Naive thymus-derived CD8-positive, alpha-beta T cell (primary cell): Measurements from ENCODE around the gene TSSK3. TPM values are rescaled to one million over a fixed set of nuclear protein-coding genes. Genes with fewer than 3 reads are reported as not detected.

Experiments
- ATAC-seq, 2 donors: fragments of 150-1000 bp; cut with Tn5 transposase in 1 of 2; sonication (Bioruptor Pico), chemical (Tn5 transposase) in 1 of 2; 1 replicate in 1 of 2; 2 replicates in 1 of 2; pipeline ENCODE4 v1.10.0; 2021; ENCODE audit warnings: mild to moderate bottlenecking in 2 of 2, moderate library complexity in 2 of 2
- POLR2A ChIA-PET: fragments of 350-600 bp; sonication (Branson Sonifier 250); formaldehyde crosslinking; loops from one replicate; lab custom pipeline; 2021; ENCODE audit warnings: antibody characterized with exemption; lab: Charles Lee
- DNase-seq, 10 donors: peaks; one replicate each; pipeline versions ENCODE4 v3.0.0 to v3.0.0-alpha.2; 2020 to 2022
- H3K27ac Mint-ChIP-seq, 10 donors: one replicate each; pipeline ENCODE4 v1.8.0; 2020 to 2022; ENCODE audit warnings: mild to moderate bottlenecking in 10 of 10, mixed read lengths in 10 of 10, moderate library complexity in 4 of 10, inconsistent platforms in 1 of 10
- H3K27me3 Mint-ChIP-seq, 5 donors: one replicate each; pipeline ENCODE4 v1.8.0; 2021 to 2022; ENCODE audit warnings: mixed read lengths in 5 of 5
- H3K36me3 Mint-ChIP-seq, 3 donors: one replicate each; pipeline ENCODE4 v1.8.0; 2020 to 2022; ENCODE audit warnings: mixed read lengths in 3 of 3, mild to moderate bottlenecking in 2 of 3, inconsistent platforms in 1 of 3
- H3K4me1 Mint-ChIP-seq, 4 donors: one replicate each; pipeline ENCODE4 v1.8.0; 2021 to 2022; ENCODE audit warnings: mixed read lengths in 4 of 4
- H3K4me3 Mint-ChIP-seq, 10 donors: one replicate each; pipeline ENCODE4 v1.8.0; 2020 to 2022; ENCODE audit warnings: mild to moderate bottlenecking in 10 of 10, mixed read lengths in 10 of 10, moderate library complexity in 6 of 10, inconsistent platforms in 1 of 10
- H3K9me3 Mint-ChIP-seq, 9 donors: one replicate each; pipeline ENCODE4 v1.8.0; 2020 to 2022; ENCODE audit warnings: mixed read lengths in 9 of 9, mild to moderate bottlenecking in 3 of 9, inconsistent platforms in 1 of 9, moderate library complexity in 1 of 9
- polyA plus RNA-seq, 3 donors: library from polyadenylated mRNA; unstranded; fragments of 300-500 nt; fragmentation: Illumina TruSeq; gene quantifications; one replicate each; pipeline ENCODE4 v1.2.3, GENCODE V29; 2021
- total RNA-seq, 8 experiments: library from RNA in 2 of 8; stranded (reverse) in 2 of 8; gene quantifications; one replicate each; pipeline ENCODE4 v1.2.3 and lab custom pipeline; 2021 to 2026

Gene TSSK3
- total and polyA plus RNA-seq, 5 experiments from 2014 or later, result 0.20 to 3.7 (median 2.5) TPM

GRCh38 chr1:32339363-32339978 is 22.9 kb upstream of the TSSK3 start:
- ATAC-seq, result no peak
- DNase-seq, result no peak
- H3K4me1 Mint-ChIP-seq, result peaks cover 22 to 50% (median 29%) of the 10 kb centered on the region in 4 donors
- POLR2A ChIA-PET, result interaction anchor here (0.6 to 6.7 kb wide), 4 partner anchors 10 to 130 kb away, joined by 3 to 147 read pairs (median 4); no protein-coding TSS in a partner anchor
- H3K27me3 Mint-ChIP-seq, result no peaks in the 10 kb centered on the region
- H3K9me3 Mint-ChIP-seq, result no peaks in the 10 kb centered on the region
- H3K36me3 Mint-ChIP-seq, result no peaks in the 10 kb centered on the region
- H3K4me3 Mint-ChIP-seq, result peak overlapping the region in 1 of 10 donors; percentile 16
- H3K27ac Mint-ChIP-seq, result peak overlapping the region in 2 of 10 donors; percentile 42 to 61

GRCh38 chr1:32341186-32341757 is 21.1 kb upstream of the TSSK3 start:
- no peak for DNase-seq
- peaks cover 31 to 57% (median 38%) of the 10 kb centered on the region in 4 donors for H3K4me1 Mint-ChIP-seq
- no peak for ATAC-seq
- no peaks in the 10 kb centered on the region for H3K27me3 Mint-ChIP-seq
- H3K36me3 Mint-ChIP-seq, result no peaks in the 10 kb centered on the region
- no peaks in the 10 kb centered on the region for H3K9me3 Mint-ChIP-seq
- POLR2A ChIA-PET, result interaction anchor here (1.9 to 6.7 kb wide), 2 partner anchors 9 to 18 kb away, joined by 8 to 147 read pairs; no protein-coding TSS in a partner anchor
- H3K4me3 Mint-ChIP-seq, result no peak overlapping the region
- H3K27ac Mint-ChIP-seq, result peak overlapping the region in 2 of 10 donors; percentile 34 to 83

DNA sequence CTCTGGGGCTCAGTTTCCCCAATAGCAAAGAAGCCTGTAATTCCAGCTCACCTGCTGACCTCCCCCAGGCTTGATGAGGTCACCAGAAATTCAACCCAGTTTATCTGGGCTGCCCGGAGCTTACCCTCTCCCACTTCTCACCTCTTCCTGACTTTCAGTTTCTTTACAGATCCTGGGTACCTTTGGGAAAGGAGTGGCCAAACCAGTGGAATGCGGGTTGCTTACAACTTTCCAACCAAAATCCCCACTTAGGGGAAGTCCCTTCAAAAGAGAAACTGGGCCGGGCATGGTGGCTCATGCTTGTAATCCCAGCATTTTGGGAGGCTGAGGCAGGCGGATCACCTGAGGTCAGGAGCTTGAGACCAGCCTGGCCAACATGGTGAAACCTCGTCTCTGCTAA is 20.4 kb upstream of the TSSK3 start:
- H3K27ac Mint-ChIP-seq, result no peak overlapping the region
- no peaks in the 10 kb centered on the region for H3K36me3 Mint-ChIP-seq
- DNase-seq (no peak), ATAC-seq (no peak)
- POLR2A ChIA-PET, result interaction anchor here (1.2 to 1.9 kb wide), 3 partner anchors 10 to 18 kb away, joined by 3 to 15 read pairs (median 8); no protein-coding TSS in a partner anchor
- H3K4me1 Mint-ChIP-seq, result peaks cover 31 to 57% (median 41%) of the 10 kb centered on the region in 4 donors
- no peaks in the 10 kb centered on the region for H3K9me3 Mint-ChIP-seq
- H3K27me3 Mint-ChIP-seq, result no peaks in the 10 kb centered on the region
- H3K4me3 Mint-ChIP-seq, result no peak overlapping the region

DNA sequence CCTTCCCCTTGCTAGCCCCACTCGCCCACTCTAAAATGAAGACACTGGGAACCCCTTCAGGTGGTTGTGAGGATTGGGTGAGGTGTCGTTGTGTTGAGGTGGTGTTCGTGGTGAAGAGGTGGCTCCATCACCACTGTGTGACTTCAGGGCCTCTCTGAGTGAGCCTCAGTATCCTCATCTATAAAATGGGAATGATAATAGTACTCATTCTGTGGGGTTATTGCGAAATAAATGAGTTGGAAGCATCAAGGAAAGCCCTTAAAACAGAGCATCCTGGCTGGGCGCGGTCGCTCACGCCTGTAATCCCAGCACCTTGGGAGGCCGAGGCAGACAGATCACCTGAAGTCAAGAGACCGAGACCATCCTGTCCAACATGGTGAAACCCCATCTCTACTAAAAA is 19.6 kb upstream of the TSSK3 start:
- POLR2A ChIA-PET, result interaction anchor here (0.6 to 1.5 kb wide), 4 partner anchors 9 to 605 kb away, joined by 3 to 15 read pairs (median 3); no protein-coding TSS in a partner anchor
- Mint-ChIP-seq H3K4me3 (no peak overlapping the region), H3K4me1 (peaks cover 30 to 50% (median 34%) of the 10 kb centered on the region in 4 donors), H3K27ac (no peak overlapping the region), H3K9me3 (no peaks in the 10 kb centered on the region), H3K27me3 (no peaks in the 10 kb centered on the region), H3K36me3 (no peaks in the 10 kb centered on the region)
- DNase-seq, result no peak
- ATAC-seq, result no peak

- H3K36me3 Mint-ChIP-seq, result no peaks in the 10 kb centered on the region
- H3K4me1 Mint-ChIP-seq, result peaks cover 27 to 55% (median 48%) of the 10 kb centered on the region in 4 donors
- H3K27ac Mint-ChIP-seq, result peak overlapping the region in 9 of 10 donors; percentile 19 to 93 (median 72)
- H3K9me3 Mint-ChIP-seq, result no peaks in the 10 kb centered on the region
- ATAC-seq (peak; percentile 86 to 89), DNase-seq (peak in 7 of 10 donors; percentile 26 to 74 (median 46))
- peak overlapping the region in 7 of 10 donors; percentile 14 to 70 (median 49) for H3K4me3 Mint-ChIP-seq
- POLR2A ChIA-PET, result interaction anchor here (0.7 to 11.8 kb wide), 13 partner anchors 7 to 96 kb away, joined by 3 to 147 read pairs (median 4); partner anchors contain the start of genes BSDC1, LCK and MARCKSL1
- H3K27me3 Mint-ChIP-seq, result no peaks in the 10 kb centered on the region
Measured at GRCh38 chr1:32345289-32345827, 17.0 kb upstream of the TSSK3 start.

- Mint-ChIP-seq H3K4me3 (peak overlapping the region in 3 of 10 donors; percentile 22 to 31 (median 22)), H3K36me3 (no peaks in the 10 kb centered on the region), H3K27me3 (no peaks in the 10 kb centered on the region), H3K9me3 (no peaks in the 10 kb centered on the region), H3K4me1 (peaks cover 27 to 63% (median 56%) of the 10 kb centered on the region in 4 donors), H3K27ac (peak overlapping the region in 6 of 10 donors; percentile 28 to 85 (median 52))
- ATAC-seq, result no peak
- DNase-seq, result no peak
- POLR2A ChIA-PET, result interaction anchor here (0.6 to 11.8 kb wide), 7 partner anchors 9 to 120 kb away, joined by 3 to 147 read pairs (median 4); partner anchors contain the start of gene MARCKSL1
Measured at GRCh38 chr1:32346532-32347157, 15.7 kb upstream of the TSSK3 start.

DNA sequence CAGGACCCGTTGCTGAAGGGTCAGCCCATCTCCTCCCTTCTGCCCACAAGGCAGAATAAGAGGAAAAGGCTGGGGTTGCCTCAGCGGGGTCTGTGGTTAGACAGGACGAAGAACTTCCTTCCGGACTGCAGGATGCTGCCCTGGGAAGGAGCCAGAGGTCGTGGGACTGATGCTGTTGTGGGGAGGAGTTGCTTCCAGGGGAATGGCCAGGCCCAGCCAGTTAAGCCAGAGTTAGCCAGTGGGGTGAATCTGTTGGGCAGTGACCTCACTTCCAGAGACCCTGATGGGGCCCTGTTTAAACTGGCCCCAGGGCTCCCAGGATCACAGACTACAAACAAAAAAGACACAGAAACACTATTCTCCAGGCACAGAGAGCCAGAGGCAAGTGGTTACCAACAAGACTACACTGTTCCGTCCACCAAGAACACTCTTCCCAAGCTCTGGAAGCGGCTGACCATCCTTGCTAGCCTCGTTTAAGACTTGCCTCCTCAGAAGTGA is 13.1 kb upstream of the TSSK3 start:
- DNase-seq (no peak), ATAC-seq (no peak)
- Mint-ChIP-seq H3K4me3 (peak overlapping the region in 7 of 10 donors; percentile 23 to 65 (median 50)), H3K27ac (peak overlapping the region in 8 of 10 donors; percentile 12 to 79 (median 36)), H3K9me3 (no peaks in the 10 kb centered on the region), H3K36me3 (peaks cover 0 to 6% (median 0%) of the 10 kb centered on the region in 3 donors), H3K27me3 (no peaks in the 10 kb centered on the region), H3K4me1 (peaks cover 36 to 73% (median 64%) of the 10 kb centered on the region in 4 donors)
- POLR2A ChIA-PET, result interaction anchor here (0.9 to 11.8 kb wide), 2 partner anchors 11 to 29 kb away, joined by 10 to 147 read pairs; partner anchors contain the start of gene MARCKSL1

DNA sequence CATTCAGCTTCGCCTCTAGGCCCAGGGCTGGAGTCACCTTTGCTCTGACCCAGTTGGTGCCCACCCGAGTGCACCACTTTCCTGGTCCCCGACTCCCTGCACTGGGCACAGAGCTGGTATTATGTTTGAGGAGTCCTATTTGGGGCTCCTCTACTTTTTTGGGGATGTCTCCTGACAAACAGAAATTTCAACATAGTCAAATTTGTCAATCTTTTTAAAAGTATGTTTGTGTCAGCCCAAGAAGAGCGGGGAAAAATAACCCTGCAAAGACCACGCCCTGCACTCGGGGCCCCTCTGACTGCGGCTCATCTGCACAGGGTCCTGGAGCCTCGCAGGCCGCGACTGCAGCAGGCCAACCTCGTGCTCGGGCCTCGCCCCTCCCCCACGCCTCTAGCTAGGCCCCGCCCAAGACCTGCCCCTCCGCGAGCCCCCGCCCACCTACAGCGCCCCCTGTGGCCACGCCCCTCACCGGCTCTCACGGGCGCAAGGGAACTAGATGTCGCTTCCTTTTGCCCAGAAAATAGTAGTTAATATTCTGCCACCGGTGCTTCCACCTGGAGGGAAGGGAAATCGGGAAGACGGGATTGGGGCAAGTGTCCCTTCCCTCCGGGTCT is 11.4 kb upstream of the TSSK3 start:
- H3K4me3 Mint-ChIP-seq, result peak overlapping the region; percentile 74 to 91 (median 84)
- DNase-seq (peak in 7 of 10 donors; percentile 68 to 86 (median 81)), ATAC-seq (peak; percentile 59 to 78)
- peak overlapping the region; percentile 53 to 93 (median 89) for H3K27ac Mint-ChIP-seq
- H3K27me3 Mint-ChIP-seq, result no peaks in the 10 kb centered on the region
- H3K9me3 Mint-ChIP-seq, result no peaks in the 10 kb centered on the region
- POLR2A ChIA-PET, result interaction anchor here (0.5 to 11.8 kb wide), 16 partner anchors 9 to 110 kb away, joined by 3 to 147 read pairs (median 4); partner anchors contain the start of genes BSDC1, FAM229A, HDAC1 and LCK
- peaks cover 0 to 8% (median 0%) of the 10 kb centered on the region in 3 donors for H3K36me3 Mint-ChIP-seq
- peaks cover 32 to 70% (median 58%) of the 10 kb centered on the region in 4 donors for H3K4me1 Mint-ChIP-seq

DNA sequence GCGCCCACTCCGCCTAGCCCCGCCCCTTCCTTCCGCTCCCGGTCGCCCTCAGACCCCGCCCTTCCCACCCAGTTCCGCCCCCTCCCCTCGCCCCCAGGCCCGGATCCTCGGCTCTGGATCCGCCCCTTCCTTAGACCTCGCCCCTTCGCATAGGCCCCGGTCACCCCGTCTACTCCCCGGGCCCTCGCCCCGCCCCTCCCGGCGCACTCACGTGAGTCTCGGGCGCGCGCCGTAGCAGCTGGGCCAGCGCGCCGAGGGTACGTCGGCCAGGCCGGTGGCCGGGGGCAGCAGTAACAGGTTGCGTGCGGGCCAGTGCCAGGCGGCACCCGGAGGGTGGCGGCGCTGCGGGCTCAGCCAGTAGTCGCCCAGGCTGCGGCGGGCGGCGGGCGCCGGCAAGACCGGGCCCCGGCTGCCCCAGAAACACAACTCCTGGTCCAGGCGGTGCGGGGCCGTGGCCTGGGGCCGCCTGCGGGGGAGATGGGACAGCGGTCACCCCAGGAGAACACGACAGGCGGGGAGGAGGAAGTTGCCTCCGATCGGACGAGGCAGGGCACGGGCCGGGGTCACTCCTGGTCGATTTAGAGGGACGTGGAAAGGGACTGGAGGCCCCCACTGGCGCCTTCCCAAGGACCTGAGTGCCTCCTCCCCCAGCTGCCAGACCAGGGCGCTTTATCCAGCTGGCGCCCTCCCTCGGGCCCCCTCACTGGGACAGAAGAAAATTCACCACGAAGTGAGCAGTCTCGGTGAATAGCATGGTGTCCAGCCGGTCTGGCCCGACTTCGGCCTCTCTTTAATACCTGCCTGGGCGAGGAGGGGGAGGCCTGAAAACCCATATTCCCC is 10.7 kb upstream of the TSSK3 start:
- ATAC-seq, result peak; percentile 90 to 93
- peaks cover 0 to 8% (median 0%) of the 10 kb centered on the region in 3 donors for H3K36me3 Mint-ChIP-seq
- H3K4me1 Mint-ChIP-seq, result peaks cover 25 to 62% (median 50%) of the 10 kb centered on the region in 4 donors
- H3K27me3 Mint-ChIP-seq, result no peaks in the 10 kb centered on the region
- DNase-seq, result peak; percentile 87 to 96 (median 90)
- H3K4me3 Mint-ChIP-seq, result peak overlapping the region; percentile 74 to 91 (median 84)
- H3K27ac Mint-ChIP-seq, result peak overlapping the region; percentile 53 to 93 (median 89)
- no peaks in the 10 kb centered on the region for H3K9me3 Mint-ChIP-seq
- POLR2A ChIA-PET, result interaction anchor here (0.5 to 11.8 kb wide), 21 partner anchors 9 to 111 kb away, joined by 3 to 147 read pairs (median 3); partner anchors contain the start of genes BSDC1, FAM229A, HDAC1 and LCK

- Mint-ChIP-seq H3K36me3 (peaks cover 0 to 8% (median 0%) of the 10 kb centered on the region in 3 donors), H3K9me3 (no peaks in the 10 kb centered on the region), H3K27me3 (no peaks in the 10 kb centered on the region), H3K4me1 (peaks cover 25 to 60% (median 48%) of the 10 kb centered on the region in 4 donors), H3K4me3 (peak overlapping the region; percentile 73 to 91 (median 80)), H3K27ac (peak overlapping the region in 9 of 10 donors; percentile 24 to 88 (median 65))
- ATAC-seq (no peak), DNase-seq (no peak)
- POLR2A ChIA-PET, result interaction anchor here (0.6 to 11.8 kb wide), 12 partner anchors 10 to 102 kb away, joined by 3 to 147 read pairs (median 4); partner anchors contain the start of genes BSDC1, FAM229A, LCK and MARCKSL1
Measured at GRCh38 chr1:32352239-32352745, 10.0 kb upstream of the TSSK3 start.
